NCI-H128 (cell line): ENCODE results near the gene STARD10.

Experiments used
- DNase-seq: peaks from one replicate; lab custom pipeline; 2025; ENCODE audit not compliant: unreplicated experiment; lab: John Stamatoyannopoulos, UW

Gene STARD10

DNA sequence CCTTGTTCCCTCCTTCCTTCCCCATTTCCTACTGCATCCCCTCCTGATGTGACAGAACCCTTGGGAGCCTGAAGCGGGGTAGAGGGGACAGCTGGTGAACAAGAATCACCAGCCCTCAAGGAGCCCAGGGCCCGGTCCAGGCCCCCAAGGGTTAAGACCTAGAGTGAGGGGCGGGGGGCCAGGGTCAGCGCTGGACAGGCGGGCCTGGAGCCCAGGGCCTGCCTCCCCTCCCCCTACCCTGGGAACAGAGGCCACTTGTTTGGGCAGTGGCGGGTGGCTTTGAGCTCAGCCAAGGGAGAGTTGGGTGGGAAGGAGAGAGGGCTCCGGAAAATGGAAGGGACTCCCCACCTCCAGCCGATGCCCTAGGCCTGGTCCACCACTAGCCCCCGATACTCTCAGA, 43.8 kb downstream of the STARD10 start:
- no peak for DNase-seq

DNA sequence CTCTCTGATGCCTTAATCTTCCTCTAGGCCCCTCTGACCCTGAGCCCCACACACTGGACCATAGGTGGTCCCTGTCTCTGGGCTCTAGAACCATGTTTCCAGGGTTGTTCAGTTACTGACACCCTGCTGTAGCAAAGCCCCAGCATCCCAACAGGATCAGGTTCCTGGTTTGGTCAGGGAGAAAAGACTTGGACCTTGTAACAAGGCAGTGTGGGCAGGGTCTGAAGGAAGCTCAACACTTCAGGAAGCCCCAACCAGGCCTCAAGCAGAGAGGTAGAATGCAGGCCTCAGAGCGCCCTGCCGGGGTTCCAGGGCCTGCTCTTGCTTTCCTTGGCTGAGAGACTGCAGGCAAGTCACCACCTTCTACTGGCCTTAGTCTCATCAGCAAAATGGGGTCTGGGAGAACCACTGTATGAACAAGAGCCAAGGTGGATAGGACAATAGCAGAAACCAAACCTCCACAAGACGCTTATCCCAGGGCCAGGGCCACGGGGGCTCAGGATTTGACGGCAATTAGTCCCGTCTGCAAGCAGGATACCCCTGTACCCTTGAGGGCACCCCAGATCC, 46.5 kb downstream of the STARD10 start:
- DNase-seq = no peak

- DNase-seq = no peak
Observed at GRCh38 chr11:72746821-72747220, 47.0 kb downstream of the STARD10 start.

- DNase-seq = no peak
Observed at GRCh38 chr11:72745925-72746550, 47.8 kb downstream of the STARD10 start.

GRCh38 chr11:72745511-72745910, 48.3 kb downstream of the STARD10 start:
- DNase-seq = no peak

- no peak for DNase-seq
Observed at GRCh38 chr11:72744474-72744873, 49.4 kb downstream of the STARD10 start.

- no peak for DNase-seq
Observed at GRCh38 chr11:72743321-72744221, 50.3 kb downstream of the STARD10 start.

DNA sequence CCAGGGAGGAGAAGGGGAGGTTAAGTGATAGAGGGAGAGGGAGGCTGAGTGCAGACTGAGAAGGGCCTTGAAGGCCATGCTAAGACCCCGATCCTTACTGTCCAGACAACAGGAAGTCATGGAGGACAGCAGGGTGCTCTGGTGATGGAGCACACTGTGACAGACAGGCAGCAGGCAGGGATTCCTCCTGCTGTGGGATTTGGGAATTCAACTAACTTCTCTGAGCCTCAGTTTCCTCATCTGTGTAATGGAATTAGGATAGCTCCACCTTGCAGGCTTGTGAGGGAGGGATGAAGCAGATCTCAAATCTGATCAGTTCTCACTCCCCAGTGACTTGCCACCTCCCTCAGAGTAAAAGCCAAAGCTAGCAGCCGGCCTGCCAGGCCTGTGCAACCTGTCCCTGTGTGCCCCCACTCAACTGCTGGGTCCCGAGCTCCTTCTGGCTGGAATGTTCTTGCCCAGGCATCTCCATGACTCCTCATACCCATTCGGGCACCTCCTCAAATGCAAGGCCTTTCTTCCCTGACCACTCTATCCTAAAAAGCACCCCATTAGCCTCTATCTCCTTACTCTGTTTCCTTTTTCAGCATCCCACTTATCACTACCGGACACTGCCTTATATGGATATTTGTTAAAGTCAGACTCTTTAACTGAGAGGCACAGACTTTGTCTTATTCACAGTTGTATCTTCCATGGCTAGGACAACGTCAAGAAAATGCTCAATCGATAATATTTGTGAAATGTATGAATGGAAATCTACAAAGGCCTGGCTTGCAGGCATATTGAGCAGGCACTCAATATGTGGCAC, 51.1 kb downstream of the STARD10 start:
- no peak for DNase-seq

GRCh38 chr11:72741849-72742512, 51.9 kb downstream of the STARD10 start:
- no peak for DNase-seq

DNA sequence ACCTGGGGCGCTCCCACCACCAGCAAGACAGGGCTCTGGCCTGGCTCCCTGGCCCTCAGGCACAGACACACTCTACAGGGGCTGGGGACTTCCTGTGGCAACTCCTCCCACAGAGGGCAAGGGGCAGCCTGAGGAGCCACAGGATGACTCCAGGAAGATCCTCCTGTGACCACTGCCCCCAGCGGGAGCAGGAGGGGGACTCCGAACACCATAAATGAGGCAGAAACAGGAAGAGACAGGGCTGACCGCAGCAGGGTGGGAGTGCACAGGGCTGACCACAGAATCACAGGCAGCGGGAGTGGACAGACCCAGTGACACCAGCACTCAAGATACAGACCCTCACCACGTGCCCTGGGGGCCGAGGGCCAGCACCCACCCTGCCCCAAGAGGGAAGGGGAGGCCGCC, 52.4 kb downstream of the STARD10 start:
- DNase-seq = no peak

GRCh38 chr11:72740562-72741428, 53.1 kb downstream of the STARD10 start:
- no peak for DNase-seq

DNA sequence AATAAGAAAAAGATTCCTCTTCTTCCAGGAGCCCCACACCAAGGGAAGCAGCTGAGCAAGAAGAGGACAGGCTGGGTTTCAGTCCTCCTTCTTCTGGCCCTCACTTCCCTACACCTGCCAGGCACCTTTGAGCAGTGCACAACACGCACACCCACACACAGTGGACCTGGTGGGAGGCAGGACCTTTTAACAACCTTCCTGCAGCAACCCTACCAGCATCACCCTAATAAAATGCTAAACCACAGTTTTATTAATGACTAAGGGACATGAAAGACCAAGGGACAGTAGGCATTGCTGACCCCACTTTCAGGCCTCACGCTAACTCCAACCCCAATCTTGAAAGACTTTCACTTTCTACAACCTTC, 53.8 kb downstream of the STARD10 start:
- DNase-seq = no peak

GRCh38 chr11:72739240-72740059, 54.4 kb downstream of the STARD10 start:
- DNase-seq = no peak

- DNase-seq = no peak
Observed at GRCh38 chr11:72738199-72739141, 55.4 kb downstream of the STARD10 start.

DNA sequence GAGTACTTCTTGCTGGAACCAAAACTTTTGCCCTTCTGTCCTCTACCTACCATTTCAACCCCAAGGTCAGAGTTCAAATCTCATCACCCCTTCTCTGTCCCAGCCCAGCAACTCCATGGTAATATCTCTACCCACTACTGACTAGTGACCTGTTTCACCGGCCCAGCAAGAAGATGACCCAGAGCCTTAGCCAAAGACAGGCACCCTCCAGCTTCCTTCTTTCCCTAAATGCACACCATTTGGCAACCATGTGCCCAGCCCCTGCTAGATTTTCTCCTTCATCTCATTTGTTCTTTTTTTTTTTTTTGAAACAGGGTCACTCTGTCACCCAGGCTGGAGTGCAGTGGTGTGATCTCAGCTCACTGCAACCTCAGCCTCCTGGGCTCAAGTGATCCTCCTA, 56.5 kb downstream of the STARD10 start:
- DNase-seq = no peak

DNA sequence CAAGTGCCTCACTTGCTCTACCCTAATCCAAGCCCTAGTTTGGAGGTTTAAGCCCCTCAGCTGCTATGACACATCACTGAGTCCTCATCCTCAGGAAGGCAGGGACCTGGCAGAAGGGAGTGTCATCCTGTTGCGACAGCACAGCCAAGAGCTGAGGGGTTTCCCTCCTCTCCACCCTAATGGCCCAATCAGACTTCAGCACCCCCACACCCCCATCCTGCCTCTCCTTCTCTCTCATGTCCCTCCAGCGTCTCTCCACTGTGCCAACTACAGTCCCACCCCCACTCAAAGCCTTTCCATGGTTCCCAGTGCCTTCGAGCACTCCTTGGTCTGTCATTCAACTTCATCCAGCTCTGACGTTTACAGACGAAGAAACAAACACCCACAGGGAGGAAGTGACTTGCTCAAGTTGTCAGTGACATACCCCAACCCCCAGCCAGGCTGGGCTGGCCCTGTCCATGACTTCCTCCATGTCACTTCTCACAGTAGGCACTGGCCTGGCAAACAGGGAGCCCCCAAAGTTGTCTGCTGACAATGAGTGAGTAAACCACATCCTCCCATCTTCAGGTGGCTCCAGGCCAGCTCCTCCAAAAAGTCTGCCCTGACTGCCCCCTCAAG, 57.3 kb downstream of the STARD10 start:
- no peak for DNase-seq

DNA sequence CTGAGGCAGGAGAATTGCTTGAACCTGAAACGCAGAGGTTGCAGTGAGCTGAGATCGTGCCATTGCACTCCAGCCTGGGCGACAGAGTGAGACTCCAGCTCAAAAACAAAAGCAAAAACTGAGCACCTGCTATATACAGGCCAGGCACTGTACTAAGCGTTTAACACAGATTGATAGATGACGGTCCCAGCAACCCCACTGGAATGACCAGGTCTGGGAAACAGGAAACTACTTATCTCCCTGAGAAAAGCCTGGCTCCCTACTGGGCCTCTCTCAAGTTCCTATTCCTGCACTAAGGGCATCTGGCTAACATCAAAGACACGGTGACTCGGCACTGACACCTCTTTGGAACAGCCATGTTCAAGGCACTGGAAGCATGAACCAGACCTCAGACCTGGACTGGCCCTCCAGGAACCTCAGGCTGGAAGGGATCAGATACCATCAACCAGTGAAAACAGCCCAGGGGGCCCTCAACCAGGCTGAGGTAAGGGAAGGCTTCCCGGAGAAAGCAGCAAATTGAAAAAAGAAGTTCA, 58.3 kb downstream of the STARD10 start:
- DNase-seq = no peak
